HepG2 (cell line): ENCODE results near the gene AWAT1. TPM values are rescaled to one million over a fixed set of nuclear protein-coding genes. Genes with fewer than 3 reads are reported as not detected.

Source experiments
- ATAC-seq: fragments of 200-7000 bp; cut with Tn5 transposase; 3 replicates; pipeline ENCODE4 v1.9.1; 2020; ENCODE audit warnings: mild to moderate bottlenecking, moderate library complexity
- BruUV-seq: library from RNA; stranded (reverse); fragments of 400-500 nt; replicated peaks from 2 replicates; lab custom pipeline; 2021; lab: Mats Ljungman, UMichigan
- CTCF ChIA-PET: fragments of 300-600 bp; formaldehyde crosslinking; extraction: SDS; loops from one replicate; lab custom pipeline; 2021; ENCODE audit warnings: low total read pairs, inconsistent platforms, low intra/inter-chr PET ratio; lab: Yijun Ruan, JAX
- POLR2A ChIA-PET: fragments of 350-600 bp; sonication (Branson Sonifier 250); formaldehyde crosslinking; loops from one replicate; lab custom pipeline; 2020; ENCODE audit warnings: antibody characterized with exemption, inconsistent platforms; lab: Yijun Ruan, JAX
- DNase-seq: peaks from one replicate; pipeline ENCODE4 v3.0.0-alpha.2; 2015; ENCODE audit warnings: low spot score
- FAIRE-seq: peaks from 3 replicates; lab custom pipeline; 2011; peaks lifted over from hg19 to GRCh38; lab: Jason Lieb, UNC
- H2AFZ ChIP-seq: one replicate; pipeline ENCODE4 v1.6.1; 2011; ENCODE audit warnings: low read length, inconsistent platforms
- H3K27ac ChIP-seq: fragments of 300-600 bp; 3 replicates; pipeline ENCODE4 v1.8.0; 2011; ENCODE audit warnings: mixed run types, mild to moderate bottlenecking, mixed read lengths, low read length, inconsistent platforms; ENCODE audit not compliant: insufficient read depth; ENCODE audit errors: extremely low read length
- H3K27me3 ChIP-seq, 2 experiments: fragments of 200-600 bp in 1 of 2; 2 replicates in 1 of 2; 3 replicates in 1 of 2; pipeline versions ENCODE4 v1.6.0 to v1.8.0; 2011; ENCODE audit warnings: low read length in 2 of 2, mild to moderate bottlenecking in 2 of 2, moderate library complexity in 2 of 2, inconsistent platforms in 1 of 2; ENCODE audit not compliant: insufficient read depth in 2 of 2, control insufficient read depth in 1 of 2
- H3K36me3 ChIP-seq, 2 experiments: fragments of 200-600 bp in 1 of 2; replicated peaks in 1 of 2; 2 replicates in 1 of 2; 3 replicates in 1 of 2; pipeline versions ENCODE4 v1.5.1 to v1.8.0; 2011; ENCODE audit warnings: low read length in 2 of 2, inconsistent platforms in 1 of 2; ENCODE audit not compliant: insufficient read depth in 2 of 2, control insufficient read depth in 1 of 2
- H3K4me1 ChIP-seq: 2 replicates; pipeline ENCODE4 v1.5.1; 2012; ENCODE audit warnings: low read length, inconsistent platforms; ENCODE audit not compliant: insufficient read depth
- H3K4me2 ChIP-seq: 2 replicates; pipeline ENCODE4 v1.6.0; 2011; ENCODE audit warnings: low read depth, low read length, inconsistent platforms
- H3K4me3 ChIP-seq, 3 experiments: fragments of 200-600 bp in 1 of 3; sonication (generic), shearing (Covaris generic) in 1 of 3; replicated peaks in 1 of 3; 2 replicates each; pipeline ENCODE4 v1.5.1; 2011 to 2016; ENCODE audit warnings: low read length in 3 of 3, inconsistent platforms in 2 of 3, low read depth in 2 of 3, mild to moderate bottlenecking in 2 of 3, control low read depth in 1 of 3, mixed read lengths in 1 of 3; ENCODE audit not compliant: insufficient read depth in 1 of 3
- H3K79me2 ChIP-seq: one replicate; pipeline ENCODE4 v1.6.1; 2011; ENCODE audit warnings: low read length, inconsistent platforms; ENCODE audit not compliant: insufficient read depth
- H3K9ac ChIP-seq: 2 replicates; pipeline ENCODE4 v1.6.0; 2011; ENCODE audit warnings: mild to moderate bottlenecking, low read depth, low read length, inconsistent platforms; ENCODE audit not compliant: insufficient read depth
- H3K9me3 ChIP-seq: 2 replicates; pipeline ENCODE4 v1.5.1; 2012; ENCODE audit warnings: mild to moderate bottlenecking, low read length
- H4K20me1 ChIP-seq: 2 replicates; pipeline ENCODE4 v1.6.0; 2011; ENCODE audit warnings: inconsistent platforms, mild to moderate bottlenecking, low read length, moderate library complexity; ENCODE audit not compliant: insufficient read depth
- DPF2 ChIP-seq: sonication (generic); formaldehyde crosslinking; IDR thresholded peaks from 2 replicates; pipeline ENCODE4 v1.4.0; 2020; ENCODE audit warnings: mild to moderate bottlenecking, low read depth, missing genetic modification reagents, borderline replicate concordance
- KLF16 ChIP-seq, 2 experiments: sonication (generic) in 1 of 2; formaldehyde crosslinking in 1 of 2; IDR thresholded peaks; 2 replicates each; pipeline versions ENCODE4 v1.6.1 to v1.8.0; 2016 to 2023; ENCODE audit warnings: missing genetic modification reagents in 2 of 2, missing compliant biosample characterization in 1 of 2
- POGZ ChIP-seq: sonication (generic); formaldehyde crosslinking; IDR thresholded peaks from 2 replicates; pipeline ENCODE4 v1.4.0; 2020; ENCODE audit warnings: mild to moderate bottlenecking, missing genetic modification reagents
- ZNF205 ChIP-seq: IDR thresholded peaks from 2 replicates; pipeline ENCODE4 v1.6.1; 2018; ENCODE audit warnings: missing biosample characterization, missing genetic modification reagents
- ZNF263 ChIP-seq: sonication (generic); formaldehyde crosslinking; IDR thresholded peaks from 2 replicates; pipeline ENCODE4 v1.4.0; 2020; ENCODE audit warnings: missing genetic modification reagents
- ZNF264 ChIP-seq: sonication (generic); formaldehyde crosslinking; IDR thresholded peaks from 2 replicates; pipeline ENCODE4 v1.4.0; 2020; ENCODE audit warnings: missing genetic modification reagents
- ZNF383 ChIP-seq: sonication (generic); formaldehyde crosslinking; IDR thresholded peaks from 2 replicates; pipeline ENCODE4 v1.4.0; 2020; ENCODE audit warnings: missing genetic modification reagents, mild to moderate bottlenecking, borderline replicate concordance
- ZNF44 ChIP-seq: sonication (generic); formaldehyde crosslinking; IDR thresholded peaks from 2 replicates; pipeline ENCODE4 v1.5.1; 2020; ENCODE audit warnings: mild to moderate bottlenecking, missing genetic modification reagents
- ZNF570 ChIP-seq: sonication (generic); formaldehyde crosslinking; IDR thresholded peaks from 2 replicates; pipeline ENCODE4 v1.4.0; 2020; ENCODE audit warnings: mild to moderate bottlenecking, missing genetic modification reagents, borderline replicate concordance
- ZNF644 ChIP-seq: IDR thresholded peaks from 2 replicates; pipeline ENCODE4 v1.6.1; 2016; ENCODE audit warnings: low read depth
- ZNF720 ChIP-seq: sonication (generic); formaldehyde crosslinking; IDR thresholded peaks from 2 replicates; pipeline ENCODE4 v1.4.0; 2020; ENCODE audit warnings: missing genetic modification reagents
- ZNF839 ChIP-seq: sonication (generic); formaldehyde crosslinking; IDR thresholded peaks from 2 replicates; pipeline ENCODE4 v1.4.0; 2020; ENCODE audit warnings: missing genetic modification reagents, mild to moderate bottlenecking, borderline replicate concordance
- WGBS: methylation state at CpG from one replicate; pipeline ENCODE4 v1.1.6; 2017; ENCODE audit warnings: low lambda C conversion rate; 5-methylcytosine and 5-hydroxymethylcytosine counted together
- in situ Hi-C: cut with HindIII; loops from 2 replicates; pipeline ENCODE4 v1.10.0; 2017; ENCODE audit warnings: low pct_unique_long_range_greater_than_20kb; ENCODE audit not compliant: extremely low pct_ligation_motif_present
- intact Hi-C: fragments of 100-400 bp; cut with micrococcal nuclease; formaldehyde crosslinking; loops from one replicate; pipeline ENCODE4 v1.10.0; 2022; ENCODE audit not compliant: unreplicated experiment
- polyA plus RNA-seq, 8 experiments: library from polyadenylated mRNA; depleted of rRNA in 3 of 8; stranded (reverse) in 7 of 8; unstranded in 1 of 8; fragments of >200 nt; fragmentation: Illumina TruSeq in 4 of 8; extraction: Trizol in 4 of 8; gene quantifications; 2 replicates each; pipeline versions ENCODE4 v1.2.1 to v1.2.3, GENCODE V29; 2011 to 2016; ENCODE audit warnings: low read depth in 4 of 8, missing spikeins in 1 of 8, mixed read lengths in 1 of 8; ENCODE audit not compliant: insufficient read depth in 1 of 8
- total RNA-seq, 5 experiments: library from RNA; depleted of rRNA; stranded (reverse); fragments of >200 nt; fragmentation: Illumina TruSeq; extraction: Trizol; gene quantifications; 2 replicates each; pipeline ENCODE4 v1.2.3, GENCODE V29; 2016; ENCODE audit warnings: low read depth in 1 of 5
- TF ChIP-seq, protein P1 (sequence below): sonication (generic); formaldehyde crosslinking; IDR thresholded peaks from 2 replicates; pipeline ENCODE4 v1.4.0; 2020; ENCODE audit warnings: missing genetic modification reagents; ENCODE audit errors: not compliant biosample characterization
- TF ChIP-seq, protein P2 (sequence below): IDR thresholded peaks from 2 replicates; pipeline ENCODE4 v1.6.1; 2016

AWAT1 gene
- total and polyA plus RNA-seq, 2 of the 13 experiments (the other 11 are each of a cell fraction or from before 2014, with no cell fraction given): not detected

DNA sequence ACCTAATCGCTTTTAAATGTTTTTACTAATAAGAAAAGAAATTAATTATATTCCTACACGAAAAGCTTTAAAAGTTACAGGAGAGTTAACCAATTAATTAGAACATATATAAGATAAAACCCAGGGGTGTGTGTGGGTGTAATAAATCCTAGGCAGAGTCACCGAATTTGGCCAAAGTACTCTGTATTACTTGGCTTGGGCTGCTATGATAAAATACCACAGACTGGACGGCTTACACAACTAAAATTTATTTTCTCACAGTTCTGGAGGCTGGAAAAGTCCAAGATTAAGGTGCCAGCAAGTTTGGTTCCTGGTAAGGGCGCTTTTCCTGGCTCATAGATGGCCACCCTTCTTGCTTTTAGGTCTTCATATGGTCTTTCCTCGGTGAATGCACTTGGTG, 10.4 kb downstream of the AWAT1 start:
- DNase-seq: no peak
- CTCF ChIA-PET: no interaction called here

More for the DNA sequence above, 10.4 kb downstream of the AWAT1 start:
- H3K9ac ChIP-seq: no peak overlapping the region
- H3K27ac ChIP-seq: no peak overlapping the region
- H4K20me1 ChIP-seq: no peaks in the 10 kb centered on the region
- H2AFZ ChIP-seq: no peak overlapping the region
- H3K4me3 ChIP-seq: no peak overlapping the region
- in situ Hi-C loops: no loop called here
- no peak for ATAC-seq
- no peaks in the 10 kb centered on the region for H3K9me3 ChIP-seq
- TF ChIP-seq ZNF644 (CRISPR knock-in tag): no peak
- no peak for TF ChIP-seq POGZ
- TF ChIP-seq KLF16 (CRISPR knock-in tag; IDR thresholded peaks at IDR 0.05): no peak
- TF ChIP-seq ZNF839 (CRISPR knock-in tag): no peak
- no peak for TF ChIP-seq ZNF720
- no peak for TF ChIP-seq ZNF264 (CRISPR knock-in tag)
- no peak for TF ChIP-seq ZNF263 (CRISPR knock-in tag)
- no peak for TF ChIP-seq DPF2 (CRISPR knock-in tag)
- TF ChIP-seq ZNF570: no peak
- TF ChIP-seq, protein P1, sequence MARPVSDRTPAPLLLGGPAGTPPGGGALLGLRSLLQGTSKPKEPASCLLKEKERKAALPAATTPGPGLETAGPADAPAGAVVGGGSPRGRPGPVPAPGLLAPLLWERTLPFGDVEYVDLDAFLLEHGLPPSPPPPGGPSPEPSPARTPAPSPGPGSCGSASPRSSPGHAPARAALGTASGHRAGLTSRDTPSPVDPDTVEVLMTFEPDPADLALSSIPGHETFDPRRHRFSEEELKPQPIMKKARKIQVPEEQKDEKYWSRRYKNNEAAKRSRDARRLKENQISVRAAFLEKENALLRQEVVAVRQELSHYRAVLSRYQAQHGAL: no peak
- TF ChIP-seq ZNF383 (CRISPR knock-in tag): no peak
- no peak for TF ChIP-seq ZNF205 (CRISPR knock-in tag)
- TF ChIP-seq, protein P2, sequence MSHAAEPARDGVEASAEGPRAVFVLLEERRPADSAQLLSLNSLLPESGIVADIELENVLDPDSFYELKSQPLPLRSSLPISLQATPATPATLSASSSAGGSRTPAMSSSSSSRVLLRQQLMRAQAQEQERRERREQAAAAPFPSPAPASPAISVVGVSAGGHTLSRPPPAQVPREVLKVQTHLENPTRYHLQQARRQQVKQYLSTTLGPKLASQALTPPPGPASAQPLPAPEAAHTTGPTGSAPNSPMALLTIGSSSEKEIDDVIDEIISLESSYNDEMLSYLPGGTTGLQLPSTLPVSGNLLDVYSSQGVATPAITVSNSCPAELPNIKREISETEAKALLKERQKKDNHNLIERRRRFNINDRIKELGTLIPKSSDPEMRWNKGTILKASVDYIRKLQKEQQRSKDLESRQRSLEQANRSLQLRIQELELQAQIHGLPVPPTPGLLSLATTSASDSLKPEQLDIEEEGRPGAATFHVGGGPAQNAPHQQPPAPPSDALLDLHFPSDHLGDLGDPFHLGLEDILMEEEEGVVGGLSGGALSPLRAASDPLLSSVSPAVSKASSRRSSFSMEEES: no peak
- no peak for TF ChIP-seq ZNF44
- 53% methylated on average over 4 of the region's 6 CpGs for WGBS
- POLR2A ChIA-PET: no interaction called here
- H3K27me3 ChIP-seq: no peaks in the 10 kb centered on the region
- H3K79me2 ChIP-seq: no peaks in the 10 kb centered on the region
- H3K4me2 ChIP-seq: no peak overlapping the region
- no TSS peak for BruUV-seq
- H3K4me1 ChIP-seq: no peaks in the 10 kb centered on the region
- no peaks in the 10 kb centered on the region for H3K36me3 ChIP-seq
- intact Hi-C loops: no loop called here
- FAIRE-seq: no peak
